ENCODE data around the gene LAMC3.

LAMC3 gene

DNA sequence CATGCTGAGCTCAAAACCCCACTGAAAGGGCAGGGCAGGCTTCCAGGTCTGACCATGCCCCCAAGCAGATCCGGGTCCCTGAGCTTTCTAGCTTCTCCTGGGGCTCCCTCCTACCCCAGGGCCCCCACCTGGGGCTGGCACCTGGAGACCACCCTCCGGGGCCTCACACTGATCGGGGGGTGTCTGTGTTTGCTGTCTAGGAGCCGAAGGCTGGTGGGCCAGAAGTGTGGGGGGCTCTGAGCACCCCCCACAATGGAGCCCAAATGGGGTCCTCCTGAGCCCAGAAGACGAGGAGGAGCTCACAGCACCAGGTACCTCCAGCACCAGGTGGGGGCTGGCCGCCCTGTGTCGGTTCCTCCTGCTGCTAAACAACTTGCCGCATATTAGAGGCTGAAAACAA is 39.8 kb downstream of the LAMC3 start:
- no peak for DNase-seq

- DNase-seq: no peak
Measured at GRCh38 chr9:131049829-131050715, 41.1 kb downstream of the LAMC3 start.

DNA sequence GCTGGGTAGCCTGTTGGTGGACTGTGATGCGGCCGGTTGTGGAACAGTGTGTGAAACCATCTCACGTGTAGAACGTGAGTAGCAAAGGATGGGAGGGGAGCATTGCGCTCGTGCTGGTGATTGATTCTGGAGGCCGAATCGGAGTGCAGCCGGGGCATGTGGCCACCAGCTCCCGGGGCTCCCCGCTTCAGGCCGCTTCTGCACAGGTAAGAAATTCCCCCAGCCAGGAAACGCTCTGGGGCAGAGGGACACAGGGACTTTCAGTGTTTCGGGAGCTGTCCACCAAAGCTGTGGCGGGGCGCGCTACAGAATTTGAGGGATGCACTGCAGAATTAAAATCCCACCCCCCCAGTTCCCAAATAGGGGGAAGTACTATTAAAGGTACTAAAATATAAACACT is 41.9 kb downstream of the LAMC3 start:
- no peak for DNase-seq

GRCh38 chr9:131051592-131052517 is 42.9 kb downstream of the LAMC3 start:
- DNase-seq: no peak

- DNase-seq: no peak
Measured at GRCh38 chr9:131053896-131054295, 44.9 kb downstream of the LAMC3 start.

DNA sequence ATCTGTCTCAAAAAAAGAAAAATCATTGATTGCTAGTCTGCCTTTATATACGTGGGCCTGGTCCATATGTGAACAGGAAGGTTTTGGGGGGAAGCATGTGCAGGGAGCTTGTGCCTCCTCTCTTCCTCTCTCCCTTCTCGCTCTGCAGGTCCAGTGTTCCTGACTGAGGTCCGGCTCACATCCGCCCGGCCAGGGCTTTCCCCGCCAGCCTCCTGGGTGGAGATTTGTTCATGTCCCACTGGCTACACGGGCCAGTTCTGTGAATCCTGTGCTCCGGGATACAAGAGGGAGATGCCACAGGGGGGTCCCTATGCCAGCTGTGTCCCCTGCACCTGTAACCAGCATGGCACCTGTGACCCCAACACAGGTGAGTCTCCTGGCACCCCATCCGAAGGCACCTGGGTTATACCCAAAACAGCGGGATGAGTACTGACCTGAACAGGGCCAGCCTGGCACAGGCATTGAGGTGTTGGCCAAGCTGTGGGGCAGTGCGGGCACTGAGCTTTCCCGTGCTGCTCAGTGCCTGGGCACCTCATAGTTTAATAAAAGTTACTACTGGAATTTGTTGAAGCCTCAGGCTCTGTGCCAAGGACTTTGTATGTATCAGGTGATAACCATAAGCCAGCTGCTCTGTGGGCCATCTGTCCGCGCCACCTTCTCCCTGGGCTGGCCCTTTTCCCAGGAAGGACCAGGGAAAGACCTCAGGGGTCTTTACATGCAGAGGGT is 48.0 kb downstream of the LAMC3 start:
- no peak for DNase-seq

GRCh38 chr9:131060900-131061630 is 52.1 kb downstream of the LAMC3 start:
- DNase-seq: no peak

- no peak for DNase-seq
Measured at GRCh38 chr9:131062969-131063368, 54.0 kb downstream of the LAMC3 start.

GRCh38 chr9:131065599-131065998 is 56.6 kb downstream of the LAMC3 start:
- DNase-seq: no peak

DNA sequence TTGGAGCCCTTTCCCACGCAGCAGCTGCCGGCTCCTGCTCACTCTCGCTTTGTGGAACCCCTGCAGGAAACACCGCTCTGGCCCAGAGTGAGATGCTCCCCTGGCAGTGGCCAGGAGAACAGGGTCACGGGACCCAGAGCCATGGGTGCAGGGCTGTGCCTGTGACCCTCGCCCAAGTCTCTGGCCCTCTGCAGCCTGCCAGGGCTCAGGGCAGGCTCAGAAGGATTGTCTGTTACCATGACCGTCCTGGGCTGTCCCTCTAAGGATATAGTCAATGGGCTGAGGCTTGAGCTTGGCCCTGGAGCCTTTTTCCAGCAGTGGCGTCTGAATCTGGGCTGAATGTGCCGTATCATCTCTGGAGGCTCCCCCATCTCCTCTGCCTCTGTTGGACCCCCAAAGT is 58.7 kb downstream of the LAMC3 start:
- no peak for DNase-seq

DNA sequence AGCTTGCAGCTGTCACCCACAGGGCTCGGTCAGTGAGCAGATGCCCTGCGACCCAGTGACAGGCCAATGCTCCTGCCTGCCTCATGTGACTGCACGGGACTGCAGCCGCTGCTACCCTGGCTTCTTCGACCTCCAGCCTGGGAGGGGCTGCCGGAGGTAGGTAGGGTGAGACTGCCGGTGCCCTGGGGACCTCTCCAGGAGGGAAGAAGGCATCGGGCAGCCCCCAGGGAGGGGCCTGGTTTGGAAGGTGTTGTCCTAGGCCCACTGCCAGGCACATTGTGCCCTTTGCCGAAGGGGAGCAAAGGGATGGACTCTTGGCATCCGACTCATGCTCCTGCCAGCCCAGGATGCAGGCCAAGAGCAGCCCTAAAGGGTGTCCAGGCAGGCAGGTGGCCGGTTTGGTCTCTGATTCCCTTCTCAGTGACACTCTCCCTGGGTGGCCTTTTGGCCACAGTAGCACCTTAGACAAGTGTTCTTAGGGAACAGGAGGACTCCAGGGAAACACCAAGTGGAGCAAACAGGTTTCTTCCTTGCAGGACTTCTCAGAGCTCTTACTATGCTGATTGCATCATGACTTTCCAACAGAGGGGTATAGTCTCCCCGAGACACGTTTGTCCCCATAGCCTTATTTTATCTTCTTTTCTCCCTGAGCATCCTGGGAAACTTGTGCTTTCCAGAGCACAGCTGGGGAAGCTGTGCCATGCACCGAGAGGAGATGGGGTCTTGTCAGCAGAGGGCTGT is 59.3 kb downstream of the LAMC3 start:
- no peak for DNase-seq

DNA sequence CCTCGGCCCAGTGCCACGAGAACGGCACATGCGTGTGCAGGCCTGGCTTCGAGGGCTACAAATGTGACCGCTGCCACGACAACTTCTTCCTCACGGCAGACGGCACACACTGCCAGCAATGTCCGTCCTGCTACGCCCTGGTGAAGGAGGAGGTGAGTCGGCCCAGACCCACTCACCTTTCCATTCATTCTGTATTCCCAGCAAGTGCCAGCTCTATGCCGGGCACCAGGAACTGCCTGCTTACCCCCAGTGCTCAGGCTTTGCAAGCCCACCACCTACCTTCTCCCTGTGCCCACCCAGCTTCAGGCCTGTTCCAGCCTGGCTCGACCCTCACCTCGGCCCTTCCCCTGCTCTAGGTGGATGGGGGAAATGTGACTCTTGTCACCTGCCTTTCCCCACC is 60.7 kb downstream of the LAMC3 start:
- DNase-seq: no peak

- no peak for DNase-seq
Measured at GRCh38 chr9:131072107-131072870, 63.3 kb downstream of the LAMC3 start.

GRCh38 chr9:131072871-131073237 is 63.9 kb downstream of the LAMC3 start:
- no peak for DNase-seq

DNA sequence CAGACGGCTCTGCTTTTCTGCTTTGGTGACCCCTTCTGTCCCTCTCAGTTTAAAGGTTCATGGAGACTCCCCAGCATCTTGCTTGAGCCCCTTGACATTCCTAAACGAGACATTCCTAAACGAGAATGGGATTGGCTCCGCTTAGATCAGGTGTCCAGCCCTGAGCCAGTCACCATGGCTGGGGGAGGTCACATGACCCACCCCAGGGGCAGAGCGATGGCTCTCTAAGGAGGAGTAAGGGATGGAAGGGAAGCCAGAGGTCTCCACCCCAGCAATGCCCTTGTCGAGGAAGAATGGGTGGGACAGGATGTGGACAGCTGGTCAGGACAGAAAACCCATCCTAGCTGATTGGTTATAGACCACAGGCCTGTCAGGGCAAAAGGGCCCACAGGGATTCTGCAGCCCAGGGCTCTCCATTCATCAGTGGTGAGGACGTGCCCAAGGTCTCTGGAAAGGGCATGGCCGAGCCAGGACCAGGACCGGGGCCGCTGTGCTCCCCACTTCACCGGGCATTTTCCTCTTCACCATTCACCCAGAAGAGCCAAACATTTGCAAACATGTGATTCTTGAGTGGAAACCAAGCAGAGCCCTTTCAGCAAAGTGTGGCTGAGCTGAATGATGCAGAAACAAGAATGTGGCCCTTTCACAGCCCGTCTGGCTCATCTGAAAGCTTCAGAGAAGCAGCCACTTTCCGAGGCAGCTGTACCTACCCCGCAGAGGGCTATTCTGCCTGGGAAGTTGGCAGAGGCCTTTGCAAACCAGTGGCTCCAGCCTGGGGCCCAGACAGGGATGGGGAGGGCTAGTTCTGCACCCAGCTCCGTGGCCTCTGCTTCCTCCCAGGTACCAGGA is 67.6 kb downstream of the LAMC3 start:
- DNase-seq: no peak

GRCh38 chr9:131078427-131079366 is 69.7 kb downstream of the LAMC3 start:
- no peak for DNase-seq

DNA sequence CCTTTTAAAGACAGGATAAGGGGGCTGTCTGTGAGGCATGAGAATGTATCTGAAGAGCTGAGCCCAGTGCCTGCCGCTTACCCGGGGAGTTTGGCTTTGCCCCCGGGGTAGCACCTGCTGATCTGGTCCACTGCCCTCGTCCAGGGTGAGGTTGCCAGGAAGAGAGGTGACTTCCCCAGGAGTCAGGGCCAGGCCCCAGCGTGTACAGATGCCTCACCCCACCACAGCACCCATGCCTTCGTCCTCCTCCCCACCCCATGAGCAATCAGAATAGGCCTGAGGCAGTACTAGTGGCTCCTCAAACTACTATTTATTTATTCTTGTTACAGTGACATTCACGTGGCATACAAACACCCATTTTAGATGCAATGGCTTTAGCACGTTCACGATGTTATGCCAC is 71.6 kb downstream of the LAMC3 start:
- DNase-seq: no peak

DNA sequence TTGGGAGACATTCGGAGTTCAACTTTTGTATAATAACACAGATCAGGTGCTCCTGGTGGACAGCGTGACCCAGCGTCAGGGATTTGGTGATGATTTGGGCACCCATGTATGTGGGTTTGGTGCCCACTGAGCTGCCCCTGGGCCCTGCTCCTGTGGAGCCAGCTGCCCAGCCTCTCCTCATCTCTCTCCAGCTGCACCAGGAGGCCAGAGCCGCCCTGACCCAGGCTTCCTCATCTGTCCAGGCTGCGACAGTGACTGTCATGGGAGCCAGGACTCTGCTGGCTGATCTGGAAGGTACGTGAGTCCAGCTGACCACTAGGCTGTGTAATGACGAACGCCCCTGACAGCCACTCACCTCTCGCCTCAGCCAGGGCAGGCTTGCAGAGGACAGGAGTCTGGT is 72.9 kb downstream of the LAMC3 start:
- DNase-seq: no peak

All from NCI-H1436 (cell line).